Stimulated activated CD8-positive, alpha-beta memory T cell treated with anti-CD3 and anti-CD28 coated beads, Interleukin-12 subunit alpha, Interleukin-12 subunit beta, amount 100 ng/mL, for 24 hours (primary cell): Measurements from ENCODE around the gene DBX1.

Source experiments
- DNase-seq: peaks from one replicate; pipeline ENCODE4 v3.0.0-alpha.2; 2020; ENCODE audit errors: extremely low read depth

The DBX1 gene

DNA sequence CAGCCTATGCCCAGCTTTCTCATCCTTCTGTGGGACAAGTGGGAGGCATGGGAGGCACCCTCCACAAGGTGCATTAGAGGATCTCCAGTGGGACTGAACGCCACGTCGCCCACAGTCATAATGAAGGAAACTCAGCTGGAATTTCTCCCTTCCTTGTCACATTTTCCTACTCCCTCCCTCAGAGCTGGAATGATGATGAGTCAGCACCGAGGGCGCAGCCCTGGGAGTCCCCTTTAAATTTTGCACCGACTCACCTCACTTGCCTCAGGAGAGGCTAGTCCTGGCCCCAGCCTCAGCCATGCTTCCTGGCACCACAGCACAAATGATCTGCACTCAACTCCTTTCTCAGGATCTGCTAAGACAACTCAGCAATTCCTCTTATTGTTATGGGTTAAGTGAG is 34.3 kb downstream of the DBX1 start:
- DNase-seq, result no peak

DNA sequence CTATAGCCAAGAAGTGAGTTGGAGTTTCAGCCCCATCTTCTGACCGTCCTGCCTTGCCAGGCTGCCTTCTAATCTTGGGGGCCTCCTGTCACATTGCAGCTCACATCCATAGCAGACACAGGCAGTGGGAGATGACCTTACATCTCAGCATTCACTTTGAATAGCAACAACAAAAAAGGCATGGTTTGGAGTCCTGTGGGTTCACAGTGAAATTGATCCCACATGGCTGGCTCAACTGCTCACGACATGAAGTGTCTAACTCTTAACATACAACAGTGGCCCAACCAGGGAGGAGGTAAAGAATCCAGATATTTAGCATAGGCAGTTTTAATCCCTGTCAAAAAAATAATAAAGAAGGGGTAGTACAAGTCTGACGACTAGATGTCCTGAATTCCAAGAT is 38.1 kb downstream of the DBX1 start:
- DNase-seq, result no peak

- no peak for DNase-seq
Measured at GRCh38 chr11:20120134-20120925, 39.9 kb downstream of the DBX1 start.

GRCh38 chr11:20119315-20119714 is 41.0 kb downstream of the DBX1 start:
- DNase-seq, result no peak

DNA sequence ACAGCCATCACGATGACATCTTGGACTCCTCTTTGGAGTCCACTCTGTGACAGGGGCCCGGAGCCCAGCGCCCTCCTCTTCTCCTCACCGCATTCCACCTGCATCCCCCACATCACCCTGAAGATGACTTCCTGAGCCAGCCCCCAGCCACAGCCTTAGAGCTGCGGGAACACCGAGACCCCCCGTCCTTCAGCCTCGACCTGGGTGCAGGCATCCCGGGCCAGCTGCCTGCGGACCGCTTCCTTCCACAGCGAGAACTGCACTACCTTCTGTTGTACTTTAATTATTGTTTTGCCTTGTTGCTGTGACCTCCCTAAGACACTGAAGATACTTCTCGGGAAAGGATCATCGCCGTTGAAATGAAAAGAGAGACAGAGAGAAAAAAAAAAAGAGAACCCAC is 42.1 kb downstream of the DBX1 start:
- no peak for DNase-seq

DNA sequence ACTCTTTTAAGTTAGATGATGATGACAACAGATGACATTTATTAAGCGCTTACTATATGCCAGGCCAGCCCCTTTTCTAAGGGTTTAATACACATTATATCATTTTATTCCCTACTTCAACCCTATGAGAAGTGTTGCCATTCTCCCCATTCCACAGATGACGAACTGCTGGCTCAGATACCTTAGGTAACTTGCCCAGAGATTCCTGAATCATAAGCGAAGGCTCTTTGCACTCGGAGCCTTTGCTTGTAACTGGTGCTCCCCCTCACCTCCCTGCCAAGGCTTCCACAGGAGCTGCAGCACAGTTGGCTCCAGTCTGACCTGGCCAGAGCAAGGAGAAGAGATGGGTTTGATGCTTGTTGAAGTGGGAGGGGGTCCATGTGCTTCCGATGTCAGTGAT is 43.0 kb downstream of the DBX1 start:
- DNase-seq, result no peak

GRCh38 chr11:20116825-20117224 is 43.5 kb downstream of the DBX1 start:
- no peak for DNase-seq

DNA sequence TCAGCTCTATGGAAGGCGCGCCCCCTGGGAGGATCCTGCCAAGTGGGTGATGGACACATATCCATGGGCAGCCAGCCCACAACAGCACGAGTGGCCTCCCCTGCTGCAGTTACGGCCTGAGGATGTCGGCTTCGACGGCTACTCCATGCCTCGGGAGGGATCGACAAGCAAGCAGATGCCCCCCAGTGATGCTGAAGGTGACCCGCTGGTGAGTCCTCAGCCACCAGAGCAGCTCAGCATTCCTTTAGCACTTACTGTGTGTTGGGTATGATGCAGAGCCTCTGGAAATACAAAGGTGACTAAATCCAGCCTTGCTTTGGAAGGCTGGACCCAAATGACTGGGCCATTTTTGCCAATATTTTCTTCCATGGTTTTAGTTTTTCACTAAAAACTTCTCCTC is 45.7 kb downstream of the DBX1 start:
- DNase-seq, result no peak

- DNase-seq, result no peak
Measured at GRCh38 chr11:20113149-20113438, 47.2 kb downstream of the DBX1 start.

- DNase-seq, result no peak
Measured at GRCh38 chr11:20112291-20113148, 47.8 kb downstream of the DBX1 start.

GRCh38 chr11:20111871-20112270 is 48.4 kb downstream of the DBX1 start:
- no peak for DNase-seq

GRCh38 chr11:20110908-20111669 is 49.2 kb downstream of the DBX1 start:
- no peak for DNase-seq

DNA sequence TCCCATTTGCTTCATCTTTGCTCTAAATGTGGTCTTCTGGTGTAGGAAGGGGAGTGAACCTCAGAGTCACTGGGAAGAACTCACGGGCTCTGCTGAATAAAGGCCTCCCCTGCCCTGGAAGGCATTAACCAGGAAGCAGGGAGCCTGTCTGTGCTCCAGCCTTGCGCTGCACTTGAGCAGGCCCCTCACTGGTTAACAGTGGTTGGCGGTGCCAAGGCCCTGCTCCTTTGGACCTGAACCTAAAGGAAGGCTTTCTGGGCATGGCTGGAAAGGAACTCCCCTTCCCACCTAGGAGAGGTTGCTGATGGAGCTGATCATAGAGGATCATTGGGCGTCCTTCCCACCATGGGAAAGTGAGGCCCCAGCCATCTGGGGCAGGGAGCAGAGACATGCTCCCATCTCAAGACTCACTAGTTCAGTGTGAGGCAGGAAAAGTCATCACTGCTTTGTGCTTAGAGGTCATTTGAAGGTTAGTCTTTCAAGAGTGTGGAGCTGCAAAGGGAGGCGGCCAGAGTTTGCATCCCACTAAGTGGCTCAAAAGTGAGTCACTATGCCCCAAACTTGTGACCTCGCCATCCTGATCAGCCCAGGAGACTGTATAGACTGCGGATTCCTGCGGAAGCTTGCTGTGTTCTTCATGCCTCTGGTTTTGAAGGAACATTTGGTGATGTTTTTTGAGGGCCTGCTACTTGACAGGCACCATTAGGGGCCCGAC is 50.4 kb downstream of the DBX1 start:
- DNase-seq, result no peak
